ENCODE measurements around the gene KDM7A.
A peak's percentile ranks its signal among the peaks of the same experiment; 100 is the strongest.

Gene KDM7A

GRCh38 chr7:140143997-140144396 is 32.8 kb downstream of the KDM7A start:
- H3K27me3 ChIP-seq, result no peaks in the 10 kb centered on the region
- H3K4me1 ChIP-seq, result peaks cover 0 to 57% (median 0%) of the 10 kb centered on the region in 10 experiments; a peak in 4 of 20 replicates
- no peak overlapping the region for H3K4me2 ChIP-seq
- H4K20me1 ChIP-seq, result peaks cover 35 to 100% (median 98%) of the 10 kb centered on the region in 11 experiments; a peak in 20 of 22 replicates
- H3K27ac ChIP-seq, result no peak overlapping the region
- H3K9ac ChIP-seq, result no peak overlapping the region
- H3K36me3 ChIP-seq, result peaks cover 0 to 65% (median 23%) of the 10 kb centered on the region in 11 experiments; a peak in 14 of 22 replicates
- H3K9me3 ChIP-seq (replicated peaks in 1 of 11), result peaks cover 0 to 8% (median 0%) of the 10 kb centered on the region in 11 experiments; a peak in 2 of 22 replicates
- TF ChIP-seq Cebpa-rat (IDR thresholded peaks at IDR 0.05), result no peak
- H3K4me3 ChIP-seq, result no peak overlapping the region

- Histone ChIP-seq H3K9ac (no peak overlapping the region), H3K4me3 (no peak overlapping the region), H3K36me3 (peaks cover 0 to 66% (median 35%) of the 10 kb centered on the region in 11 experiments; a peak in 15 of 22 replicates), H4K20me1 (peaks cover 20 to 100% (median 98%) of the 10 kb centered on the region in 11 experiments; a peak in 20 of 22 replicates), H3K9me3 (replicated peaks in 1 of 11) (peaks cover 0 to 8% (median 0%) of the 10 kb centered on the region in 11 experiments; a peak in 2 of 22 replicates), H3K27ac (no peak overlapping the region), H3K4me1 (peaks cover 0 to 58% (median 0%) of the 10 kb centered on the region in 10 experiments; a peak in 5 of 20 replicates), H3K27me3 (no peaks in the 10 kb centered on the region), H3K4me2 (no peak overlapping the region)
- TF ChIP-seq Cebpa-rat (IDR thresholded peaks at IDR 0.05), result no peak
Observed at GRCh38 chr7:140142031-140142430, 34.8 kb downstream of the KDM7A start.

- Histone ChIP-seq H3K4me3 (no peak overlapping the region), H3K36me3 (peaks cover 0 to 66% (median 39%) of the 10 kb centered on the region in 11 experiments; a peak in 16 of 22 replicates), H3K27me3 (no peaks in the 10 kb centered on the region), H4K20me1 (peaks cover 20 to 100% (median 98%) of the 10 kb centered on the region in 11 experiments; a peak in 20 of 22 replicates), H3K27ac (no peak overlapping the region), H3K9ac (no peak overlapping the region), H3K9me3 (replicated peaks in 1 of 11) (peaks cover 0 to 8% (median 0%) of the 10 kb centered on the region in 11 experiments; a peak in 2 of 22 replicates), H3K4me1 (peaks cover 0 to 50% (median 0%) of the 10 kb centered on the region in 10 experiments; a peak in 5 of 20 replicates), H3K4me2 (0 out of 22 replicates have a peak overlapping the region, but pooled peaks of 1 of the 11 experiments have one; percentile 13)
- no peak for TF ChIP-seq Cebpa-rat (IDR thresholded peaks at IDR 0.05)
Observed at GRCh38 chr7:140141256-140141655, 35.5 kb downstream of the KDM7A start.

- H3K4me2 ChIP-seq, result no peak overlapping the region
- peaks cover 0 to 5% (median 0%) of the 10 kb centered on the region in 11 experiments; a peak in 2 of 22 replicates for H3K9me3 ChIP-seq (replicated peaks in 1 of 11)
- no peak overlapping the region for H3K4me3 ChIP-seq
- TF ChIP-seq Cebpa-rat (IDR thresholded peaks at IDR 0.05), result peak in 1 of 11 experiments; percentile 22; a peak in 1 of 22 replicates
- no peaks in the 10 kb centered on the region for H3K27me3 ChIP-seq
- H3K36me3 ChIP-seq, result peaks cover 11 to 80% (median 61%) of the 10 kb centered on the region in 11 experiments; a peak in 21 of 22 replicates
- H3K4me1 ChIP-seq, result peaks cover 0 to 40% (median 0%) of the 10 kb centered on the region in 10 experiments; a peak in 5 of 20 replicates
- H4K20me1 ChIP-seq, result peaks cover 20 to 100% (median 91%) of the 10 kb centered on the region in 11 experiments; a peak in 19 of 22 replicates
- no peak overlapping the region for H3K27ac ChIP-seq
- no peak overlapping the region for H3K9ac ChIP-seq
Observed at GRCh38 chr7:140137078-140137477, 39.7 kb downstream of the KDM7A start.

GRCh38 chr7:140136073-140136472 is 40.7 kb downstream of the KDM7A start:
- H3K4me3 ChIP-seq, result no peak overlapping the region
- H3K36me3 ChIP-seq, result peaks cover 18 to 84% (median 67%) of the 10 kb centered on the region in 11 experiments
- TF ChIP-seq Cebpa-rat (IDR thresholded peaks at IDR 0.05), result no peak
- no peak overlapping the region for H3K27ac ChIP-seq
- no peaks in the 10 kb centered on the region for H3K27me3 ChIP-seq
- no peak overlapping the region for H3K9ac ChIP-seq
- H3K9me3 ChIP-seq (replicated peaks in 1 of 11), result peaks cover 0 to 5% (median 0%) of the 10 kb centered on the region in 11 experiments; a peak in 2 of 22 replicates
- no peak overlapping the region for H3K4me2 ChIP-seq
- peaks cover 14 to 100% (median 89%) of the 10 kb centered on the region in 11 experiments; a peak in 19 of 22 replicates for H4K20me1 ChIP-seq
- H3K4me1 ChIP-seq, result peaks cover 0 to 33% (median 0%) of the 10 kb centered on the region in 10 experiments; a peak in 5 of 20 replicates

- no peak for TF ChIP-seq Cebpa-rat (IDR thresholded peaks at IDR 0.05)
- Histone ChIP-seq H3K4me3 (no peak overlapping the region), H3K9ac (no peak overlapping the region)
Observed at GRCh38 chr7:140134039-140134438, 42.7 kb downstream of the KDM7A start.

GRCh38 chr7:140127360-140128127 is 49.2 kb downstream of the KDM7A start:
- no peak for TF ChIP-seq Cebpa-rat (IDR thresholded peaks at IDR 0.05)

More at GRCh38 chr7:140134039-140134438, 42.7 kb downstream of the KDM7A start:
- no peak overlapping the region for H3K4me2 ChIP-seq
- peaks cover 0 to 100% (median 70%) of the 10 kb centered on the region in 11 experiments; a peak in 18 of 22 replicates for H4K20me1 ChIP-seq
- peaks cover 20 to 99% (median 85%) of the 10 kb centered on the region in 11 experiments for H3K36me3 ChIP-seq
- peaks cover 0 to 14% (median 0%) of the 10 kb centered on the region in 10 experiments; a peak in 3 of 20 replicates for H3K4me1 ChIP-seq
- no peaks in the 10 kb centered on the region for H3K27me3 ChIP-seq
- H3K27ac ChIP-seq, result no peak overlapping the region
- H3K9me3 ChIP-seq (replicated peaks in 1 of 11), result no peaks in the 10 kb centered on the region

GRCh38 chr7:140126435-140127034 is 50.2 kb downstream of the KDM7A start:
- H3K4me3 ChIP-seq, result no peak overlapping the region
- no peak for TF ChIP-seq Cebpa-rat (IDR thresholded peaks at IDR 0.05)
- peaks cover 38 to 100% (median 95%) of the 10 kb centered on the region in 11 experiments for H3K36me3 ChIP-seq
- peaks cover 0 to 100% (median 20%) of the 10 kb centered on the region in 11 experiments; a peak in 12 of 22 replicates for H4K20me1 ChIP-seq
- H3K27me3 ChIP-seq, result no peaks in the 10 kb centered on the region
- no peak overlapping the region for H3K4me2 ChIP-seq
- H3K9ac ChIP-seq, result no peak overlapping the region
- peaks cover 0 to 7% (median 0%) of the 10 kb centered on the region in 11 experiments; a peak in 4 of 22 replicates for H3K9me3 ChIP-seq (replicated peaks in 1 of 11)
- peaks cover 7 to 29% (median 12%) of the 10 kb centered on the region in 10 experiments for H3K4me1 ChIP-seq
- H3K27ac ChIP-seq, result no peak overlapping the region

More at GRCh38 chr7:140127360-140128127, 49.2 kb downstream of the KDM7A start:
- peaks cover 0 to 7% (median 0%) of the 10 kb centered on the region in 11 experiments; a peak in 4 of 22 replicates for H3K9me3 ChIP-seq (replicated peaks in 1 of 11)
- no peak overlapping the region for H3K4me2 ChIP-seq
- no peak overlapping the region for H3K27ac ChIP-seq
- H3K27me3 ChIP-seq, result no peaks in the 10 kb centered on the region
- no peak overlapping the region for H3K4me3 ChIP-seq
- H3K4me1 ChIP-seq, result peaks cover 7 to 29% (median 12%) of the 10 kb centered on the region in 10 experiments
- H4K20me1 ChIP-seq, result peaks cover 0 to 100% (median 22%) of the 10 kb centered on the region in 11 experiments; a peak in 12 of 22 replicates
- H3K36me3 ChIP-seq, result peaks cover 45 to 100% (median 97%) of the 10 kb centered on the region in 11 experiments
- no peak overlapping the region for H3K9ac ChIP-seq
